RCC 7860 (cell line): ENCODE data around the gene PRKCSH.
"Not testable (repeated sequence)": the region's sequence is repeated elsewhere in the genome, so short reads cannot be mapped to it uniquely, and the experiment has no call there.

ENCODE experiments used
- DNase-seq: peaks from one replicate; pipeline ENCODE4 v3.0.0-alpha.2; 2015; ENCODE audit warnings: low spot score
- FAIRE-seq: peaks from 2 replicates; lab custom pipeline; 2012; peaks lifted over from hg19 to GRCh38; lab: Jason Lieb, UNC

Gene PRKCSH

DNA sequence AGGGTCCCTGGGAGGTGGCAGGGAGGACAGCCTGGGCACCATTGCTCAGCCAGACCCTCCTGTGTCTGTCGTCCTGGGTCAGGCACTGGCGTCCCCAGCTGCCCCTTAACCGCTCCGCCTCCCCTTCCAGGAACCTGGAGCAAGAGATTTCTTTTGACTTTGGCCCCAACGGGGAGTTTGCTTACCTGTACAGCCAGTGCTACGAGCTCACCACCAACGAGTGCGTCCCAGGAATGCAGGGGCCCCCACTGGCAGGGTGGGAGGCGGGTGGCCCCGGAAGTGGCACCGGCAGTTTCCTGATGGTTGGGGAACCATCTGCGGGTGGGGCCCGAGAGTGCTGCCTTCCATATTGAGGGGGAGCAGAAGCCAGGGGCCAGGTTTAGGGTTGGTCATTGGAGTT lies 13.0 kb downstream of the PRKCSH start:
- FAIRE-seq: no peak
- no peak for DNase-seq

DNA sequence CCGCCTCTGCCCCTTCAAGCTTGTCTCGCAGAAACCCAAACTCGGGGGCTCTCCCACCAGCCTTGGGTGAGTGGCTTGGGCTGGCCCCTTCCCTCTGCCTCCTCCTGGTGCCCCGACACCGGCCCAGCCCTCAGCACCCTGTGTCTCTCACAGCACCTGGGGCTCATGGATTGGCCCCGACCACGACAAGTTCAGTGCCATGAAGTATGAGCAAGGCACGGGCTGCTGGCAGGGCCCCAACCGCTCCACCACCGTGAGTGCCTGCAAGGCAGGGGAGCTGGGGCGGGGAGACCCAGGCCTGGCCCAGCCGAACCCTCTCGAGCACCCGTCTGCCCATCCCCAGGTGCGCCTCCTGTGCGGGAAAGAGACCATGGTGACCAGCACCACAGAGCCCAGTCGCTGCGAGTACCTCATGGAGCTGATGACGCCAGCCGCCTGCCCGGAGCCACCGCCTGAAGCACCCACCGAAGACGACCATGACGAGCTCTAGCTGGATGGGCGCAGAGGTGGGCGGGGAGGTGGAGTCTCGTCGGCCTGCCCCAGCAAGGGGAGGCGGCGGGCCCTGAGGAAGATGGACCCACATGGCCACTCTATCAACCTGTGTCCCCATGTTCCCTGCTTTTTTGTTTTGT lies 13.6 kb downstream of the PRKCSH start:
- FAIRE-seq (no peak), DNase-seq (no peak)

DNA sequence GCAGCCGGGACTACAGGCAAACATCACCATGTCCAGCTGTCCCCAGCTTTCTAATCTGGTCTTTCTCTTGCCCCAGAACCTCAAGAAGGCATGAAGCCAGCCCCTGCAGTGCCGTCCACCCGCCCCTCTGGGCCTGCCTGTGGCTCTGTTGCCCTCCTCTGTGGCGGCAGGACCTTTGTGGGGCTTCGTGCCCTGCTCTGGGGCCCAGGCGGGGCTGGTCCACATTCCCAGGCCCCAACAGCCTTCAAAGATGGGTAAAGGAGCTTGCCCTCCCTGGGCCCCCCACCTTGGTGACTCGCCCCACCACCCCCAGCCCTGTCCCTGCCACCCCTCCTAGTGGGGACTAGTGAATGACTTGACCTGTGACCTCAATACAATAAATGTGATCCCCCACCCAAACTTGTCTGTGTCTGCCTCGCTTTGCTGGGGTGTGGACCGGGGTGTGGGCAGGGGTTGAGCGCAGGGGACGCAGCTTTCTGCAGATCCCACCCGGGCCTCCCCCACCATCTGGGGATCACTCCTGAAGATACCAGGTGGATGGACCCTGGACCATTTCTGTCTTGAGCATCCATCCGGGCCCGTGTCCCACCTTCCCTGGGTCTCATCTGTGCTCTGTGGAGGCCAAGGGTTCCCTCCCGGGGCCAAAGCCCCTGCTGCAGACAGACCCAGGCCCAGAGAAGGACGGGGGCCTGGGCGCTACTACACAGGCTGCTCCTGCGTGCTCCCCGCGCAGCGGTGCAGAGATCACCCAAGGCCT lies 15.3 kb downstream of the PRKCSH start:
- DNase-seq: no peak
- FAIRE-seq: no peak

DNA sequence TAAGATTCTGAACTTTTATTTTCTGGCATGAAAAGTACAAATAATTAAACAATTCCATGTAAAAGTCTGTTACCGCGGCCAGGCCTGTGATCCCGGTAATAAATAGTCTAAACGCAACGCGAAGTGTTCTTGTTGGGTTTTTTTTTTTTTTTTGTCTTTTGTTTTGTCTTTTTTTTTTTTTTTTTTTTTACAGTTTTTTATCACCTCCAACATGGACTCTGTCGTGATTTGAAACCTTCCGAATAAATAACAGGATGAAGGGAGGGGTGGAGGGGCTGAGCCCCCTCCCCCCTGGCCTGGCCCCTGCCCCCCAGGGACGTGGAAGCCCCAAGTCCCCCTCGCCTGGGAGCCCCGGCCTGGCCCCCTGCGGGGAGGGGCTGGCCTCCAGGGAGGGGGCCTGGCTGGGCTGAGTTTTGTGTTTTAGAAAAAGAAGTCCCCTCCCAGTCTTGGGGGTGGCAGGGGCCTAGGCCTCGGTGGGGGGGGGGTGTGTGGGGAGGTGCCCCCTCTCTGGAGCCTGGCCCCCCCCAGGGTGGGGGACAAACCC lies 16.0 kb downstream of the PRKCSH start:
- DNase-seq: no peak
- no peak for FAIRE-seq

DNA sequence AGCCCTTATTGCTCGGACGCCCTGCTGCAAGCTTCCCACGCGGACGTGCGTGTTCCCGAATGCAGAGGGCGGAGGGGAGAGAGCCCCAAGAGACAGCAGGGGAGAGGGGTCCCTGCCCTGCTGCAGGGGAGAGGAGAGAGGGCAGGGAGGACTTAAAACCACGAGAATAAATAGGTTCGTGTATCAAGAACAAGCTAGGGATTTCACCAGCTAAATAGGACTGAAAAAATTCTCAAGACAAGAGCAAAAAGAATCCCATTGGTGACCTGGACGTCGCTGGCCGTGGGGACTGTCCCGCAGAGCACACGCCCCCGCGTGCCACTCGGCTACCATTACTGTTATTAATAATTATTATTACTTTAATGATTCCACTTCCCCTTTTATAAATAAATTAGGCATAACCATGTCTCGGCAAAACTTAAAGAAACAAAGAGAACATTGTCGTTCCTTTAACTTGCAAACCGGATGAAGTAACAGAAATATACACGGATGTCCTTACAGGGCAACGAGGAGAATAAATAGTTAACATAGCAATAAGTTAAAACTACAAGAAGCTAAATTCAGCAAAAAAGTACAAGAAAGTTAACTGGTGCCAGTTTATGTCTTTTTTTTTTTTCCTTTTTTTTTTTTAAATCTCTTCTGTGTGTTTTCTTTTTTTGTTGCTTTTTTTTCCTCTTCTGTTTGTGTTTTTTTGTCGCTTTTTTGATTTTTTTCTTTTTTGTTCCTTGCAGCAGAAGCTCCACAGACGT lies 16.6 kb downstream of the PRKCSH start:
- DNase-seq: no peak
- no peak for FAIRE-seq

DNA sequence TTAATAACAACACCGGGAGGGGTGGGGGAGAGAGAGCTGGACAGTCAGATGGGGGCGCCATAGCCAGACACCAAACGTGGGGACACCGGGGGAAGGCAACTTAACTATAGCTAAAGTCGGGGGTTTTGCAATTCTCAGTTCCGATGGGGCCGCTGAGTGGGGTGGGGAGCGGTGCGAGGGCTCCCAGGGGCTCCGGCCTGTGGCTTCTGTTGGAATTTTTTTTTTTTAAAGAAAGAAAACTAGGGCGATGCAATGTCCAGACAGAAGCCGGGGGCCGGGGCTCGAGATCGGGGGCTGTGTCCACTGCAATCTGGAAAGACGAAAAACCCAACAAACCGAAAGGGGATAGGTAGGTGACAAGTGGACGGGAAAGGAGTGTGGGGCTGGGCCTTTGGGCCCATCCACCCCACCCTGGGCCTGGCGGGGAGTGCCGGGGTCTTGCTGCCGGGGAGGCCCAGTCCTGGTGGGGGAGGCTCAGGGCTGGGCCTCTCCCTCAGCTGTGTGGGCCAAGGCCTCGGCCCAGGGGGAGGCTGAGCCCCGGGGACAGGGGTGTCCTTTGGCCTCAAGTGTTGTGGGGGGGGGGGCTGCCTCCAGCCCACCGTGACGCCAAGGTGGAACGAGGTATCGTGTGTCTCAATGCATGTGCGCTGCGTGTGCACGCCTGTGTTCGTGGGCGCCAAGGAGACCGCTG lies 17.3 kb downstream of the PRKCSH start:
- FAIRE-seq (no peak), DNase-seq (no peak)

DNA sequence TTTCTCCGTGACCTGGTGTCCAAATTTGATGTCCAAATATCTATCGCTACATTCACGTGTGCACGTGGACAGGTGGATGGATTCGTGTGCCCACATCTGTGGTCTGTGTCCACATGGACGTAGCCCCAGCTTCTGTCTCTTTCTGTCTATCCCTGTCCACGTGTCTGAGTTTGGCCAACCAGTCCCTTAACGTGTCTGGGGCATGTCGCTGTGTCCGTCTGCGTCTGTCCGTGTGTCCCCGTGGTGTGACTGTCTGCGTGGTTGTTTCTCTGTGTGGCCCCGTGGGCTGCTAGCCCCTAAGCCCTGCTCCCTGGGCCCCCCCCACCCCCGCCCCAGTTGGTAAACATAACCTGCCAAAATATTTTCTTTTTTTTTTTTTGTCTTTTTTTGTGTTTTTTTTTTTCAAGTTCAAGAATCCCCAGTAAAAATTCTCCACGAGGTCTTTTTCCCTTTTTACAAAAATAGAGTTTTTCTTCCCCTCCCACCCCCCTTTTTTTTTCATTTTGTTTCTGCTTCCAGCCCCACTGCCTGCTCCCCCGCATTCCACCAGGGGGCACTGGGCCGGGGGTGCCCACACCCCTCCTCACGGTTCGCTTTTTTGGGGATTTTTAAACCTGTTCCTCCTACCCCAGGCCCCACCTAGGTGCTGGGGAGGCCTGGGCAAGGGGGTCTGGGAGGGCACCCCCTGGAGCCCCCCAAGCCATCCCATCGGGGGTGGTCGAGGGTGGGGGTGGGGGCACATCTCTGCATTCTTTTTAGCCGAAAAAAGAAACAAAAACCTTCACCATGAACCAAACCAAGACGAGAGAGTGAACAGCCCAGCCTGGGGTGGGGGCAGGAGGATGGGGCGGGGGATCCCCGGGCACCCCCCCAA lies 18.3 kb downstream of the PRKCSH start:
- FAIRE-seq: no peak
- DNase-seq: no peak

DNA sequence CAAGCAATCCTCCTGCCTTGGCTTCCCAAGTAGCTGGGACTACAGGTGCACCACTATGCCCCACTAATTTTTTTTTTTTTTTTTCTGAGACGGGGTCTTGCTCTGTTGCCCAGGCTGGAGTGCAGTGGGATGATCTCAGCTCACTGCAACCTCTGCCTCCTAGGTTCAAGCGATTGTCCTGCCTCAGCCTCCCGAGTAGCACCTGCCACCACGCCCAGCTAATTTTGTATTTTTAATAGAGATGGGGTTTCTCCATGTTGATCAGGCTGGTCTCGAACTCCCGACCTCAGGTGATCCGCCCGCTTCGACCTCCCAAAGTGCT lies 19.8 kb downstream of the PRKCSH start:
- not testable (repeated sequence) for FAIRE-seq, DNase-seq

DNA sequence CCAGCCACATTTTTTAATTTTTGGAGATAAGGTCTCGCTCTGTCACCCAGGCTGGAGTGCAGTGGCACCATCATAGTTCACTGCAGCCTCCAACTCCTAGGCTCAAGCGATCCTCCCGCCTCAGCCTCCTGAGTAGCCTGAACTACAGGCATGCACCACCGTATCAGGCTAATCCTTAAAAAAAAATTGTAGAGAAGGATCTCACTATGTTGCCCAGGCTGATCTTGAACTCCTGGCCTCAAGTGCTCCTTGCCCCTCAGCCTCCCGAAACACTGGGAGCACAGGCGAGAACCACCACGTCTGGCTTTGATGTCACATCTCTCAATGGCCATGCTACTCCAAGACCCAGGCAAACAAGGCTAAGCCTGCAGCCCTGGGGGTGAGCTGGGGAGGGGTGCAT lies 21.2 kb downstream of the PRKCSH start:
- FAIRE-seq (no peak), DNase-seq (no peak)

DNA sequence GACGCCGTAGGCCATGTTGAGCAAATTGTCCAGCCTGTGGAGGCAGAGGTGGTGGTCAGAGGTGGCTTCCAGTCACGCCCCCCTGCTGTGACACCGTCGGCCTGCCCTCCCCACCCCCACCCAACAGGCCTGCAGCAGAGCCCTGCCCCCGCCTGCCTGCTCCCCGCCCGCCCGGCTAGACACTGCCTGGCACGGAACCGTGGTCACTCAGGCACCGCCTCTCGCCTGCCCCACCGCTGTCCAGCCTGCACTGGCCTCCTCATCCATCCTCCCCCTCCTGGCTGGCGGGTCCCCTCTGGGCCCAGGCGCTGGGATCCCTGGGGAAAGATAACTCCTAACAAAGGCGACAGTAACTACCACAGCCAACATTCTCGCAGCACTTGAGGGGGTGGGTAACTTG lies 21.7 kb downstream of the PRKCSH start:
- FAIRE-seq: no peak
- DNase-seq: no peak

DNA sequence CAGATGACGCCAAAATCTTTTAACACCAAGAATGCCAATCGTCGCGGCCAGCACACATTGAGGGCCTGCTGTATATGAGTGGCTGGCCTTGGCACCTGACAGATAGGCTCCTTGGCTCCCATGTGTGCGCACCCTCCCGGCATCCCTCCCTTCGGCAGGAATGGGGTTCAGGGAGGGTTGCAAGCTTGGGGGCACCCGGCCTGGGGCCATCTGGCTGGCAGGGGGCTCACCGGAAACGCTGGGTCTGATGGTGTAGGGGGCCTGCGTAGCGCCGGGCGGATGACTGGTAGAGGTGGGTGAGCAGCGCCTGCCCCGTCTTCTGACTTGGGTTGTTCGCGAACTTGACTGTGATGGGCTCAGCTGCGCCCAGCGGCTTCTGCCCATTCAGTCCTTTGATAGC lies 22.4 kb downstream of the PRKCSH start:
- FAIRE-seq: no peak
- no peak for DNase-seq

DNA sequence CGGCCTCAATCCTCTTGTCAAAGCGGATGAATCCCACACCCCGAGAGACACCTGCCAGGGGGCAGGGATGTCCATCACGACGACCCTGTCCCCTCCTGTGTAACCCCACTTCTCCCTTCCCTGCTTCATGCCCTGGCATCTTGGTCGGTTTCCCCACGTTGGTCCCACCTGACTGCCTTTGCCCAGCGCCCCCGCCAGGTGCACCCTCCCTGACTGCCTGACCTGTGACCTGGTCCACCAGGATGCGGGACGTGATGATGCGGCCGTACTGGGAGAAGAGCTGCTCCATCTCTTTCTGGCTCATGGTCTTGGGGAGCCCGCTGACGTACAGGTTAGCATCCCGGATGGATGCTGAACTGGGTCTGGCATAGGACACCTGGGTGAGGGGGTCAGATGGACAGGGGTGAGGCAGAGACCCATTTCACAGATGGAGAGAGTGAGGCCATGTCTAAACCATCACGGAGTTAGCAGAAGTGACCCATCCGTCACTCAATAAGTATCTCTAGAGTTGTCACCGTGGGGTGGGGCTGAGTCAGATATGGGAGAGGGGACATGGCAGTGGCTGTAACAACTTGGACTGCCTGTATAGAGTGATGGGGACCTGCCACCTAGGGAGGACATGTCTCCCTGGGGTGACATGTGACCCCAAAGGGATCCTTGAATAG lies 22.9 kb downstream of the PRKCSH start:
- DNase-seq: no peak
- no peak for FAIRE-seq

DNA sequence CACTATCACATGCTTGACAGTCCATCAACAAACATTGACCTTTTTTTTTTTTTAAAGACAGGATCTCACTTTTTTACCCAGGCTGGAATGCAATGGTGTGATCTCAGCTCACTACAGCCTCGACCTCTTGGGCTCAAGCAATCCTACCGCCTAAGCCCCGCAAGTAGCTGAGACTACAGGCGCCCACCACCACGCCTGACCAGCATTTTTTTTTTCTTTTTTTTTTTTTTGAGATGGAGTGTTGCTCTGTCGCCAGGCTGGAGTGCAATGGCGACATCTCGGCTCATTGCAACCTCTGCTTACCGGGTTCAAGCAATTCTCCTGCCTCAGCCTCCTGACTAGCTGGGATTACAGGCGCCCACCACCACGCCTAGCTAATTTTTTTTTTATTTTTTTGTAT lies 23.5 kb downstream of the PRKCSH start:
- not testable (repeated sequence) for FAIRE-seq, DNase-seq

DNA sequence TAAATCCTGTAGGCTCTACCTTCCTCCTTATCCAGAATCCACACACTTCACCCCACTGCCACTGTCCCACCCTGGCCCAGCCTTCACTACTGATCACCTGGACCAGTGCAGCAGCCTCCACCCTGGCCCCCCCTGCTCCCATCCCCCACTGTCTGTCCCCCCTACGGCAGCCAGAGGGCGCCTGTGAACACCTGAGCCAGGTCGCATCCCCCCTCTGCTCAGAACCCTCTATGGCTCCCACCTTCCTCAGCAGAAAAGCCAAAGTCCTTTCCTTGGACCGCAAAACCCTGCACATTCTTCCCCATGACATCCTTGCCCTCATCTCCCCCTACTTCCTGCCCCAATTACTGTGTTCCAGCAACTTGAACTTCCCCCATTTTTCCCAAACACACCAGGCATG lies 24.8 kb downstream of the PRKCSH start:
- DNase-seq (no peak), FAIRE-seq (no peak)

DNA sequence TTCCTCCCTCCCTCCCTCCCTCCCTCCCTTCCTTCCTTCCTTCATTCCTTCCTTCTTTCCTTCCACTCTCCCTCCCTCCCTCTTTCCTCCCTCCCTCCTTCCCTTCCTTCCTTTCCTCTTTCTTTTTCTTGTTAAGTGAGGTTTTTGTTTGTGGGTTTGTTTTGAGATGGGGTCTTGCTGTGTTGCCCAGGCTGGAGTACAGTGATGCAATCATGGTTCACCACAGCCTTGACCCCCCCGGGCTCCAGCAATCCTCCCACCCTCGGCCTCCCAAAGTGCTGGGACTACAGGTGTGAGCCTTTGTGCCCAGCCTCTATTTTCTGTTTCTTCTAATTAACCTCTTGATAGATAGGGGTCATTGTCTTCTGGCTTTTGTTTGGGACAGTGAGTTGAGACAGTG lies 26.0 kb downstream of the PRKCSH start:
- DNase-seq: no peak
- no peak for FAIRE-seq

DNA sequence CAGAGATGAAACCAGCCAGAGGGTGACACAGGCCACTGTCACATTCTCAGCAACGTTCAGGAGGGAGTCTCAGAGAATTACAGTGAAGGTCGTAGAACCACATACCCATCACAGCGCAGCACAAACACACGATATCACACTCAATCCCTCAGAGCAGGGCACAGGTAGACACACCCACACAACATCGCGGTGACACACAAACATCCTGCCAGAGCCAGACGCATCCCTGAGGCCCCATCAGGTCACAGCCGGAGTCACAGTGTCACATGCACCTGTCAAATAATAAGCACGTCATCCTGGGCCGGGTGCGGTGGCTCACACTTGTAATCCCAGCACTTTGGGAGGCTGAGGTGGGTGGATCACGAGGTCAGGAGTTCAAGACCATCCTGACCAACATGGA lies 28.0 kb downstream of the PRKCSH start:
- no peak for DNase-seq
- no peak for FAIRE-seq

DNA sequence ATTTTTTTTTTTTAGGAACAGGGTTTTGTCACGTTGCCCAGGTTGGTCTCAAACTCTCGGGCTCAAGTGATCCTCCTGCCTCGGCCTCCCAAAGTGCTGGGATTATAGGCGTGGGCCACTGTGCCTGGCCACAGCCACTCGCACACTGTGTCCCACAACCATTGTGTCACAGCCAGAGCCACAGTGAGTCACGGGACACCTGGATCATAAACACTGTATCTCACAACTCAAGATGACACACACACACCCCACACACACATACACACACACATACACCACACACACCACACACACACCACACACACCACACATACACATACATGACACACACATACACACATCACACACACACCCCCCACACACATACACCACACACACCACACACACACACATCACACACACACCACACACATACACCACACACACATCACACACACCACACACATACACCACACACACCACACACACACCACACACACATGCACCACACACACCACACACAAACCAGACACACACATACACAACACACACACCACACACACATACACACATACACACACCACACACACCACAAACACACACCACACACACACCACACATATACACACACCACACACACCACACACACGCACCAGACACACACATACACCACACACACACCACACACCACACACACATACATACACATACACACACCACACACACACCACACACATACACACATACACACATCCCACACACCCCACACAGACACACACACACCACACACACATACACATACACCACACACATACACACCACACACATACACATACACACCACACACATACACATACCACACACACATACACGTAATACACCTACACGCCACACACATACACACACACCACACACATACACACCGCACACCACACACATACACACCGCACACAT lies 29.2 kb downstream of the PRKCSH start:
- FAIRE-seq (no peak), DNase-seq (no peak)

DNA sequence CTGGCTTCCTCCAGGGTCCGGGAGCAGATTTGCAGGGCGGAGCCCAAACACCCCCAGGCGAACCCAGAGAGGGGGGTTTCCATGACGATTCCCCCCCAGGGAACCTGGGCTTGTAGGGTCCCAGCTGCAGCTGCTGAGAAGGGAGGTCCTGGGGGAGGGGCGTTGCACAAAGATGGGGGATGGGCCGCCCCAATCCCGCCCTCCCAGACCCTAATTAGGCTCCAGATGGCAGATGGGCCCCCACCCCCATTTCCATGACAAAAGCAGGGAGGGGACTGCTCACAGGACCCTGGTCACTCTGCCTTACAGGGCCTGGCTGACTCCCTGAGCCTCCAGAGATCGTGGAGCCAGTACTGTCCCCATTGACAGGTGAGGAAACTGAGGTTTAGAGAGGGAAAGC lies 30.2 kb downstream of the PRKCSH start:
- FAIRE-seq: no peak
- DNase-seq: no peak
